HepG2 (cell line): ENCODE results near the gene REEP6. TPM values are rescaled to one million over a fixed set of nuclear protein-coding genes. Genes with fewer than 3 reads are reported as not detected.
A peak's percentile ranks its signal among the peaks of the same experiment; 100 is the strongest.

Source experiments
- FOXK1 ChIP-seq: sonication (generic); formaldehyde crosslinking; IDR thresholded peaks from 2 replicates; pipeline ENCODE4 v1.4.0; 2020; ENCODE audit warnings: low read depth, missing genetic modification reagents, borderline replicate concordance
- KDM3A ChIP-seq: IDR thresholded peaks from 2 replicates; pipeline ENCODE4 v1.6.1; 2018; ENCODE audit warnings: low read depth, missing compliant biosample characterization
- MEIS2 ChIP-seq: sonication (generic); formaldehyde crosslinking; IDR thresholded peaks from 2 replicates; pipeline ENCODE4 v1.9.0; 2021; ENCODE audit warnings: mild to moderate bottlenecking, missing genetic modification reagents
- MXD3 ChIP-seq: IDR thresholded peaks from 2 replicates; pipeline ENCODE4 v1.6.1; 2016; ENCODE audit warnings: mild to moderate bottlenecking, missing biosample characterization, missing genetic modification reagents
- PRDM10 ChIP-seq: sonication (generic); formaldehyde crosslinking; IDR thresholded peaks from 2 replicates; pipeline ENCODE4 v1.4.0; 2020; ENCODE audit warnings: low read depth, missing genetic modification reagents
- TAF15 ChIP-seq: fragments of 200-400 bp; formaldehyde crosslinking; IDR thresholded peaks from one replicate; pipeline ENCODE4 v1.6.1; 2018; ENCODE audit warnings: mild to moderate bottlenecking, low read depth, low read length; ENCODE audit not compliant: poor library complexity, severe bottlenecking
- ZNF891 ChIP-seq: sonication (generic); formaldehyde crosslinking; IDR thresholded peaks from 2 replicates; pipeline ENCODE4 v1.5.0; 2020; ENCODE audit warnings: mild to moderate bottlenecking, missing genetic modification reagents
- ZSCAN5A ChIP-seq: sonication (generic); formaldehyde crosslinking; IDR thresholded peaks from 2 replicates; pipeline ENCODE4 v1.8.0; 2022; ENCODE audit warnings: mild to moderate bottlenecking, missing genetic modification reagents, borderline replicate concordance
- polyA plus RNA-seq, 8 experiments: library from polyadenylated mRNA; depleted of rRNA in 3 of 8; stranded (reverse) in 7 of 8; unstranded in 1 of 8; fragments of >200 nt; fragmentation: Illumina TruSeq in 4 of 8; extraction: Trizol in 4 of 8; gene quantifications; 2 replicates each; pipeline versions ENCODE4 v1.2.1 to v1.2.3, GENCODE V29; 2011 to 2016; ENCODE audit warnings: low read depth in 4 of 8, missing spikeins in 1 of 8, mixed read lengths in 1 of 8; ENCODE audit not compliant: insufficient read depth in 1 of 8
- total RNA-seq, 5 experiments: library from RNA; depleted of rRNA; stranded (reverse); fragments of >200 nt; fragmentation: Illumina TruSeq; extraction: Trizol; gene quantifications; 2 replicates each; pipeline ENCODE4 v1.2.3, GENCODE V29; 2016; ENCODE audit warnings: low read depth in 1 of 5

REEP6 gene
- total and polyA plus RNA-seq, 2 of the 13 experiments (the other 11 are each of a cell fraction or from before 2014, with no cell fraction given): 10.0 to 28.8 TPM

- TF ChIP-seq ZSCAN5A (CRISPR knock-in tag) (no peak), FOXK1 (CRISPR knock-in tag) (0 out of 2 replicates have a peak, but pooled peaks have one; percentile 5), ZNF891 (CRISPR knock-in tag) (0 out of 2 replicates have a peak, but pooled peaks have one; percentile 25), TAF15 (peak; percentile 16), MXD3 (CRISPR knock-in tag) (peak; percentile 39; the same call in 1 of the 2 replicates), MEIS2 (CRISPR knock-in tag) (0 out of 2 replicates have a peak, but pooled peaks have one; percentile 34), PRDM10 (CRISPR knock-in tag) (peak; percentile 92), KDM3A (CRISPR knock-in tag) (peak; percentile 40; the same call in 1 of the 2 replicates)
These were observed 19.9 kb upstream of the REEP6 start (continued) for GRCh38 chr19:1471010-1471514.
